CD4-positive, alpha-beta memory T cell (primary cell): ENCODE data around the gene POP4. TPM values are rescaled to one million over a fixed set of nuclear protein-coding genes. Genes with fewer than 3 reads are reported as not detected.

Experiments used
- CTCF ChIA-PET: fragments of 350-600 bp; sonication (Branson Sonifier 250); formaldehyde crosslinking; loops from one replicate; lab custom pipeline; 2021; ENCODE audit warnings: inconsistent platforms; ENCODE audit not compliant: partially characterized antibody; lab: Charles Lee
- POLR2A ChIA-PET: fragments of 350-600 bp; sonication (Branson Sonifier 250); formaldehyde crosslinking; loops from one replicate; lab custom pipeline; 2021; ENCODE audit not compliant: partially characterized antibody; lab: Charles Lee
- DNase-seq, 5 donors: peaks; one replicate each; pipeline versions ENCODE4 v3.0.0 to v3.0.0-alpha.2; 2020 to 2022; ENCODE audit warnings: mixed read lengths in 1 of 5
- H3K27ac ChIP-seq: one replicate; pipeline ENCODE4 v1.7.0; 2013; ENCODE audit warnings: low read depth, low read length
- H3K27me3 ChIP-seq: 2 replicates; pipeline ENCODE4 v1.7.0; 2013; ENCODE audit warnings: mild to moderate bottlenecking, low read length, moderate library complexity; ENCODE audit not compliant: insufficient read depth
- H3K36me3 ChIP-seq: 2 replicates; pipeline ENCODE4 v1.7.0; 2013; ENCODE audit warnings: mild to moderate bottlenecking, low read length, moderate library complexity; ENCODE audit not compliant: insufficient read depth
- H3K4me1 ChIP-seq: 2 replicates; pipeline ENCODE4 v1.7.0; 2013; ENCODE audit warnings: mild to moderate bottlenecking, low read length, moderate library complexity; ENCODE audit not compliant: insufficient read depth
- H3K4me3 ChIP-seq, 2 donors: one replicate each; pipeline ENCODE4 v1.7.0; 2013; ENCODE audit warnings: low read length in 2 of 2, mild to moderate bottlenecking in 1 of 2
- H3K9me3 ChIP-seq, 2 donors: one replicate each; pipeline ENCODE4 v1.7.0; 2013; ENCODE audit warnings: low read length in 2 of 2, control low read depth in 1 of 2; ENCODE audit not compliant: control insufficient read depth in 1 of 2
- H3K27ac Mint-ChIP-seq, 7 donors: one replicate each; pipeline ENCODE4 v1.8.0; 2020 to 2021; ENCODE audit warnings: mixed read lengths in 7 of 7, mild to moderate bottlenecking in 6 of 7, inconsistent platforms in 3 of 7, moderate library complexity in 3 of 7
- H3K27me3 Mint-ChIP-seq, 2 donors: one replicate each; pipeline ENCODE4 v1.8.0; 2020 to 2021; ENCODE audit warnings: mixed read lengths in 2 of 2
- H3K36me3 Mint-ChIP-seq, 2 donors: one replicate each; pipeline ENCODE4 v1.8.0; 2020 to 2021; ENCODE audit warnings: mixed read lengths in 2 of 2, inconsistent platforms in 1 of 2, mild to moderate bottlenecking in 1 of 2
- H3K4me1 Mint-ChIP-seq, 4 donors: one replicate each; pipeline ENCODE4 v1.8.0; 2020 to 2021; ENCODE audit warnings: mixed read lengths in 4 of 4, mild to moderate bottlenecking in 1 of 4
- H3K4me3 Mint-ChIP-seq, 8 donors: one replicate each; pipeline ENCODE4 v1.8.0; 2020 to 2021; ENCODE audit warnings: mixed read lengths in 8 of 8, mild to moderate bottlenecking in 7 of 8, moderate library complexity in 6 of 8, inconsistent platforms in 3 of 8
- H3K9me3 Mint-ChIP-seq, 8 donors: one replicate each; pipeline ENCODE4 v1.8.0; 2020 to 2021; ENCODE audit warnings: mixed read lengths in 8 of 8, mild to moderate bottlenecking in 5 of 8, inconsistent platforms in 3 of 8, moderate library complexity in 1 of 8
- intact Hi-C: fragments of 100-400 bp; cut with micrococcal nuclease; formaldehyde crosslinking; loops from one replicate; pipeline ENCODE4 v1.15.1; 2023
- polyA plus RNA-seq, 2 donors: library from polyadenylated mRNA; unstranded; fragments of 300-500 nt; fragmentation: Illumina TruSeq; gene quantifications; one replicate each; pipeline ENCODE4 v1.2.3, GENCODE V29; 2021
- total RNA-seq, 2 experiments: library from RNA; stranded (reverse); gene quantifications; one replicate each; pipeline ENCODE4 v1.2.3, GENCODE V29; 2021

POP4 gene
- total and polyA plus RNA-seq, 4 experiments from 2014 or later: 54.1 to 189 (median 99.9) TPM

DNA sequence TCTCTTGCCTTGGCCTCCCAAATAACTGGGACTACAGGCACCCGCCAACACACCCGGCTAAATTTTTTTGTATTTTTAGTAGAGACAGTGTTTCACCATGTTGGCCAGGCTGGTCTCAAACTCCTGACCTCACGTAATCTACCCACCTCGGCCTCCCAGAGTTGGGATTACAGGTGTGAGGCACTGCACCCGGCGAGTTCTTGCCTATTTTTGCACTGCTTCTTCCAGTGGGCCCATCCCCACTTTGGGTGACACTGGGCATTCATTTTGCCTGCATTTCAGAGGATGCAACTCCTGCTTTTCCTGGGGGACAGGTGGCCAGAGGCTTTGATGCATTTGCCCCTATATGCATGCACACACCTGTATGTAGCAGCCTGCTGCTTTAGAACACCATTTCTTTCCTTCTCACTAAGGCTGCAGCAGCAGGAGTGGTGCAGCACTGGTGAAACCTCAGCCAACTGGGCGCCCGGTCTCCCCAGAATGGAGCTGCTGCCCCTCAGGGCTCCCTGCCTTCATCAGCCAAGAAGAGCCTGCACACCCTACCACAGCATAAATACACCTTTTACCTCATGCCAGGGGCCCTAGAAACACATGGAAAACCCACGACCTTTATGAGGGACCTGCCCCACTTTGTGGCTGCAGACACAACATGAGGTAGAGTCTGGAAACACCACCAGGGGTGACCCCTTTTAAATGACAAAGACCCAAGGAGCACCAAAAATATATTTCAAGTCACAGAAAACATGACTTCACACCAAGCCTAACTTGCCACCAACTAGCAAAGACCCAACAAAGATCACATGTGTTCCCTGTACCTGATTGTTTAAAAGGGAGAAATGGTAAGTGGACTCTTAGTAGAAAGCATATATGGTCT, 36.8 kb upstream of the POP4 start:
- H3K9me3 Mint-ChIP-seq: peaks cover 0 to 2% (median 0%) of the 10 kb centered on the region in 8 donors
- H3K4me1 Mint-ChIP-seq: peaks cover 0 to 6% (median under 1%) of the 10 kb centered on the region in 4 donors
- no peak overlapping the region for H3K4me3 Mint-ChIP-seq
- Histone ChIP-seq H3K27ac (no peak overlapping the region), H3K4me1 (no peaks in the 10 kb centered on the region), H3K36me3 (no peaks in the 10 kb centered on the region), H3K27me3 (no peaks in the 10 kb centered on the region), H3K4me3 (no peak overlapping the region), H3K9me3 (no peaks in the 10 kb centered on the region)
- intact Hi-C loops: no loop called here
- ChIA-PET CTCF (no interaction called here), POLR2A (no interaction called here)
- H3K36me3 Mint-ChIP-seq: no peaks in the 10 kb centered on the region
- H3K27me3 Mint-ChIP-seq: peaks cover 10 to 45% of the 10 kb centered on the region in 2 donors
- H3K27ac Mint-ChIP-seq: no peak overlapping the region
- DNase-seq: no peak

DNA sequence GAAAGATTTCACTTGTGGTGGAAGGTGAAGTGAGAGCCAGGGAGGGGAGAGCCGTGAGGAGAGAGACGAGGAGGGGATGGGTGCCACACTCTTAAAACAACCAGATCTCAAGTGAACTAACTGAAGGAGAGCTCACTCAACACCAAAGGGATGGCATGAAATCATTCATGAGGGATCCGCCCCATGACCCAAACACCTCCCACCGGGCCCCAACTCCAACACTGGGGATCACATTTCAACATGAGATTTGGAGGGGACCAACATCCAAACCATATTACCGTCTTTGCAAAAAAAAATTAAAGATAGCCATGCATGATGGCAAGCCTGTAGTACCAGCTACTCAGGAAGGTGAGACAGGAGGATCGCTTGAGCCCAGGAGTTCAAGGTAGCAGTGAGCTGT, 34.9 kb upstream of the POP4 start:
- no peaks in the 10 kb centered on the region for H3K36me3 ChIP-seq
- Mint-ChIP-seq H3K27ac (no peak overlapping the region), H3K4me1 (no peaks in the 10 kb centered on the region), H3K9me3 (peaks cover 0 to 2% (median 0%) of the 10 kb centered on the region in 8 donors), H3K4me3 (no peak overlapping the region), H3K36me3 (no peaks in the 10 kb centered on the region), H3K27me3 (peaks cover 9 to 47% of the 10 kb centered on the region in 2 donors)
- no peak for DNase-seq
- H3K27ac ChIP-seq: no peak overlapping the region
- ChIA-PET POLR2A (no interaction called here), CTCF (no interaction called here)
- H3K4me3 ChIP-seq: no peak overlapping the region
- no peaks in the 10 kb centered on the region for H3K4me1 ChIP-seq
- no peaks in the 10 kb centered on the region for H3K9me3 ChIP-seq
- peaks cover 5% of the 10 kb centered on the region for H3K27me3 ChIP-seq
- intact Hi-C loops: no loop called here

DNA sequence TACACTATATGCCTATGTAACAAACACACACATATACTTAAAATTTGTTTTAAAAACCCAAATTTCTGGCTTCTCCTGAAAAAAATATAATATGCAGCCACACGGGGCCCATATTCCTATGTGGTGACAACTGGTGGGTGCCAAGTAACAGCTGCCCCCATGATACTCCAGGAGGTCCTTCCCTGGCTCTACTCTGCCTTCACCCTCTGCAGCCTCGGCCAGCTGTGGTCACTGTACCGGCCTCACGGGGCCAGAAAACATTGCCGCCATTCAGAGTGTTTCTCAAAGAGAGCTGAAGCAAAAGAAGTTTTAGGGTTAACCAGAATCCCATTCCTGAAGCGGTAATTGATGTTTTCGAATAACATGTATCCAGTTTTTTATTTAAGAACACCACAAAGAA, 32.6 kb upstream of the POP4 start:
- Histone ChIP-seq H3K27me3 (peaks cover 5% of the 10 kb centered on the region), H3K9me3 (no peaks in the 10 kb centered on the region), H3K4me3 (no peak overlapping the region), H3K27ac (no peak overlapping the region), H3K4me1 (peaks cover 4% of the 10 kb centered on the region), H3K36me3 (no peaks in the 10 kb centered on the region)
- Mint-ChIP-seq H3K9me3 (peaks cover 0 to 2% (median 0%) of the 10 kb centered on the region in 8 donors), H3K27me3 (peaks cover 14 to 57% of the 10 kb centered on the region in 2 donors), H3K4me1 (peaks cover 0 to 2% (median 0%) of the 10 kb centered on the region in 4 donors), H3K27ac (no peak overlapping the region), H3K36me3 (no peaks in the 10 kb centered on the region), H3K4me3 (no peak overlapping the region)
- ChIA-PET POLR2A (no interaction called here), CTCF (no interaction called here)
- intact Hi-C loops: no loop called here
- DNase-seq: no peak

DNA sequence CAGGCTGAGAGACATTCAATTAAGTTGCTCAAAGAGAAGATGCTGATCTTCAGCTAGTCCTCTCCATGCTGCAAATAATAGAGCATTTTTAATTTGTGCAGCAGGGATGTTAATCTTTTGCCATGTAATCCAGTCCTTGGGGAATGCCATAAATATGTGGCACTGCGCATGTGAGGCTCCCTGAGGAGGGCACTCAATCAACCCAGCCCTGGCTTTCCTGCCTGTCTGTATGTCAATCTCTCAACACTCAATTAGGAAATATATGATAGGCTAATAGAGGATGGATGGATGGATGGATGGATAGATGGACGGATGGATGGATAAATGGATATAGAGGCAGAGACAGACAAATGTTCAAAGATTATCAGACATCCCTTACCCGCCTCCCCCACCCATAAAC, 31.6 kb upstream of the POP4 start:
- peaks cover 20 to 65% of the 10 kb centered on the region in 2 donors for H3K27me3 Mint-ChIP-seq
- Histone ChIP-seq H3K27me3 (peaks cover 5% of the 10 kb centered on the region), H3K27ac (no peak overlapping the region), H3K4me1 (peaks cover 4% of the 10 kb centered on the region), H3K9me3 (no peaks in the 10 kb centered on the region), H3K36me3 (no peaks in the 10 kb centered on the region), H3K4me3 (no peak overlapping the region)
- H3K4me3 Mint-ChIP-seq: no peak overlapping the region
- ChIA-PET POLR2A (no interaction called here), CTCF (no interaction called here)
- H3K36me3 Mint-ChIP-seq: no peaks in the 10 kb centered on the region
- H3K4me1 Mint-ChIP-seq: peaks cover 0 to 2% (median 0%) of the 10 kb centered on the region in 4 donors
- peaks cover 0 to 2% (median 0%) of the 10 kb centered on the region in 8 donors for H3K9me3 Mint-ChIP-seq
- intact Hi-C loops: no loop called here
- no peak overlapping the region for H3K27ac Mint-ChIP-seq
- DNase-seq: no peak

DNA sequence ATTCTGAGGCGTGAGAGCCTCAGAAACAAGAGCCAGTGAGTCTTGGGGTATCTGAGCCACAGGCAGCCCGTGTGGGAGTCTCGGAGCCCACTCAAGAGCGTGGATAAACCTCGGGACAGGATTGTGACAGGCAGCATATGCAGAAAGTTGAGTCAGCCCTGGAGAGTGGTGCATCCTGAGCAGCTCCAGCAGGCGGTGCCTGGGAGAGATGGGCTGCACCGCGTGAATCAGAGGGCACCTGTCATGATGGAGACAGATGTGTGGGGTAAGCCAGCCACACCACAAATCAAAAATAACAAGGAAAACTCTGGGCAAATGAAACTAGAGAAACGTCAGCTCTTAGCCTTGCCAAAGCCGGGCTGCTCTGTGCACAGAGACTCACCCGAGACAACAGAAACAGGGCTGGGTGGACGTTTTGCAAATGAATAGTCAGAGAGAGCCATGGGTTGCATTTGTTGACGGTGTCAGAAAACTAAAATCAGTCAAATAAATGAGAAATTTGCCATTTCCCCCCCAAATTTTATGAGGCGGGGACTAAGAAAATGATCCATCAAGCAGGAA, 30.0 kb upstream of the POP4 start:
- H3K4me1 Mint-ChIP-seq: peaks cover 0 to 2% (median 0%) of the 10 kb centered on the region in 4 donors
- no peak for DNase-seq
- Histone ChIP-seq H3K4me3 (no peak overlapping the region), H3K9me3 (no peaks in the 10 kb centered on the region), H3K4me1 (peaks cover 4% of the 10 kb centered on the region), H3K27me3 (peaks cover 5% of the 10 kb centered on the region), H3K36me3 (no peaks in the 10 kb centered on the region), H3K27ac (no peak overlapping the region)
- peaks cover 20 to 69% of the 10 kb centered on the region in 2 donors for H3K27me3 Mint-ChIP-seq
- peaks cover 0 to 5% (median 3%) of the 10 kb centered on the region in 8 donors for H3K9me3 Mint-ChIP-seq
- POLR2A ChIA-PET: no interaction called here
- no peaks in the 10 kb centered on the region for H3K36me3 Mint-ChIP-seq
- intact Hi-C loops: no loop called here
- CTCF ChIA-PET: no interaction called here
- H3K4me3 Mint-ChIP-seq: no peak overlapping the region
- H3K27ac Mint-ChIP-seq: no peak overlapping the region

DNA sequence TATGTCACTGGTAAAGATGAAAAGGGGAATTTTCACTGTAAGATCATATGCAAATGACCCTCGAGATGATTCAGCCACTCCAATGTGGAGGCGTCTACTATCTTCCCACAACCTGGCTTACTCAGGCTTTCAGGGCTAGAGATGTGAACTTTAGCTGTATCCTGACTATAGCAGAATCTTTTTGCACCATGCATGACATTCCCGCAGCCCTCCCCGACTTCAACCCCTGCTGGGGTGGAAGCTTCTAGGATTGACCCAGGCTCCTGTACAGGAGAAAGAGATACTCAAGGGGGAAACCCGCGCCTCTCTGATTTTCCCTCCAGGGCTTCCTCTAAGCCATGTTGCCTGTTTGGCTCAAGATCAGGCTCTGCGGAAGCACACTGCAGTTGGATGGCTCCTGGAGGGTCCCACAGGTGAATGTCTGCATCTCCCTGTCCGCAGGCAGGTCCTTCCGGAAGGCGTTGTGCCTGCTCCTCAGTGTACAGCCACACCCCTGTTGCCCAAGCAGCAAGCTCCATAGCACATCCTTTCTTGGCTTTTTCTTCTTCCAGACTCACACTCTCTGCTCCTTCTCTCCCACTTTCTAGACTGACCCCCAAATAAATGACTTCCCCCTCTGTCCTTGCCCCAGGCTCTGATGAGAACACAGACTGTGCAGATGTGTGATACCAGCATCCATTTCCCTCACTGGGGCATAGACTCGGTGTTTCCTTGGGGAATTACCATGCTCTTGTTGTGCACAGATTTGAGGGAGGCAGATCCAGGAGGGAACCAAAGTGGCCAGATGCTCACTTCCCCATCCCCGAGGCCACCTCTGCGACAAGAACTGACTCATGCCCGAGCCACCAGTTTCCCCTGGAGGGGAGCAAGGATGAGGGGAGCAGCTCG, 29.1 kb upstream of the POP4 start:
- CTCF ChIA-PET: no interaction called here
- Mint-ChIP-seq H3K27ac (no peak overlapping the region), H3K27me3 (peaks cover 20 to 68% of the 10 kb centered on the region in 2 donors), H3K9me3 (peaks cover 0 to 11% (median 7%) of the 10 kb centered on the region in 8 donors), H3K4me1 (peaks cover 0 to 2% (median 0%) of the 10 kb centered on the region in 4 donors), H3K4me3 (no peak overlapping the region), H3K36me3 (no peaks in the 10 kb centered on the region)
- no peak for DNase-seq
- H3K27ac ChIP-seq: no peak overlapping the region
- H3K4me1 ChIP-seq: peaks cover 4% of the 10 kb centered on the region
- no peaks in the 10 kb centered on the region for H3K36me3 ChIP-seq
- peaks cover 5% of the 10 kb centered on the region for H3K27me3 ChIP-seq
- H3K9me3 ChIP-seq: no peaks in the 10 kb centered on the region
- no peak overlapping the region for H3K4me3 ChIP-seq
- POLR2A ChIA-PET: no interaction called here
- intact Hi-C loops: no loop called here

DNA sequence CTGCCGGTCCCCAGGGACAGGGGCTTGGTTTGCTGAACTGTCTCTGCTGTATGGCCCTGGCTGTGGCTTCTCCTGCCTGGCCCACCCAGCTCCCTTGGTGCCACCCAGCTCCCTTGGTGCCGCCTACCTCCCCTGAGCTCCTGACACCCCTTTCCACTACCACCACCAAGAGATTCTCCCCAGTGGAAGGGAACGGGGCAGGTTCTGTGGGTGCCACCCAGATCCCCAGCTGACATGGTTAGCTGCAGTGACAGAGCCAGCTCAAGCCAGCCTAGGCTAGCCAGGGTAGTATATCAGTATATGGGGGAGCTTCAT, 28.5 kb upstream of the POP4 start:
- intact Hi-C loops: no loop called here
- H3K27ac Mint-ChIP-seq: no peak overlapping the region
- Histone ChIP-seq H3K4me1 (peaks cover 4% of the 10 kb centered on the region), H3K27ac (no peak overlapping the region), H3K4me3 (no peak overlapping the region), H3K9me3 (no peaks in the 10 kb centered on the region), H3K36me3 (no peaks in the 10 kb centered on the region), H3K27me3 (peaks cover 5% of the 10 kb centered on the region)
- POLR2A ChIA-PET: no interaction called here
- no peak overlapping the region for H3K4me3 Mint-ChIP-seq
- H3K27me3 Mint-ChIP-seq: peaks cover 20 to 67% of the 10 kb centered on the region in 2 donors
- H3K9me3 Mint-ChIP-seq: peaks cover 0 to 11% (median 6%) of the 10 kb centered on the region in 8 donors
- H3K36me3 Mint-ChIP-seq: no peaks in the 10 kb centered on the region
- CTCF ChIA-PET: no interaction called here
- H3K4me1 Mint-ChIP-seq: peaks cover 0 to 2% (median 0%) of the 10 kb centered on the region in 4 donors
- no peak for DNase-seq
